ENCODE results near the gene R3HCC1L.

R3HCC1L gene

DNA sequence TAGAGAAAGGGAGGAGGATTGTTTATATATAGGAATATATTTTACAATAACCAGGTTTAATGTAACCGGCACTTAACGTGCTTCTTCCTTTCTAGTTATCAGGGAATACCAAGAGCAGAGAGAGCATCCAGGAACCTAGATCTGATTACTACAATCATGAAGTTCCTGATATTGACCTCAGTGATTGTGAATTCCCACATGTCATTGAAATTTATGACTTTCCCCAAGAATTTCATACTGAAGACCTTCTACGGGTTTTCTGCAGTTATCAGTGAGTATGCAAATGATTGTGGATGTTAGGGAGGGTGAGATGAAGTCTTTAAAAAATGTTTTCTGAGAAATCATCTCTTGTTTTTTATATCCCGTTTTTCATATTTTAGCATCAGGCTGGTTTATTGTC is 97.0 kb downstream of the R3HCC1L start:
- DNase-seq (ENCODE audit: low read depth in 2 of 2): no peak

DNA sequence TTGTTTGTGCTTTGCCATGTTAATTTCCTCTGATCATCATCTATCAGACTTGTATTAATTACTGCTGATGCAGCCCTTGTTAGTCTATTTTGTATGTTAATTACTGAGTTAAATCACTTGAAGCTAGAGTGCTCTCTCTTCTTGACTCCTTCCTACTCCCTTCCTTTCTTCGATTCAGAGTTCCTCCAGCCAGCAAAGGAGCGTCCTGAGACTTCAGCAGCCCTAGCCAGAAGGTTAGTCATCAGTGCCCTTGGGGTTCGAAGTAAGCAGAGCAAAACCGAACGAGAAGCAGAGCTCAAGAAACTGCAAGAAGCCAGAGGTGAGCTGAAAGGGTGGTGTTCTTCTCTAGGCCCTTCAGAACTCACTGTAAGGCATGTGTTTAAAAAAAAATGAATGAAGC is 101.4 kb downstream of the R3HCC1L start:
- no peak for DNase-seq (ENCODE audit: low read depth in 2 of 2)

DNA sequence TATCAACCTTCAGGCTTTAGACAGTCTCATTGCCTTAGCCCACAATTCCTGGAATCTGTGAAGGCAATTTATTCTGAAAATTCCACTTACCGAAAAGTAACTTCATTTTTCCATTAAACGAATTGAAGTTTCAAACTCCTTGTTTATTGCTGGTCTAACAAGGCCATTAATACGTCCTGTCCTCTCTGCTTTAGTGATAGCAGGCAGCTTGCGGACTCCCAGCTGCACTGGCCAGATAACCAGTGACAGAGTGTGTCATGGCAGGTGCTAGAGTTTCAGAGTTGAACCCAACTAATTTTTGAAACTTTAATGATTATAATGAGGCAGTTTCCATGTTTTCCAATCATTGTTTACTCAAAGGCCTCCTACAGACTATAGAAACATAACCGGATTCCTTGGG is 102.4 kb downstream of the R3HCC1L start:
- no peak for DNase-seq (ENCODE audit: low read depth in 2 of 2)

DNA sequence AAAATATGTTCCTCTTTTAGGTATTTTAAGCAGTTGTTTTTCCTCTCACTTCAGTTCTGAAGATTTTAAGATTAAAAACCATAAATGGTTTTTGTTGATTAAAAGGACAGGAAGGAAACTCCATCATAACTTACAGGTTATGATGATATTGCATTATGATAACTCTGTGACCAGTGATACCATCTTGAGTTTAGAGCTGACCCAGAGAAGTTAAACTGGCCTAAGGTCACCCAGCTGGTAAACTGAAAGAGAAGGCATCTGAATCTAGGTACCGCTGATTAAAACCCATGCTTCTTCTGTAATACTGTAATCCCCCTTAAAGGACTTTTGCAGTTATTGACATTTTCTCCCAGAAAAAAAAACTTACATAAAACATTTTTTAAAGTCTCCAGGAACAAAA is 103.9 kb downstream of the R3HCC1L start:
- DNase-seq (ENCODE audit: low read depth in 2 of 2): no peak

DNA sequence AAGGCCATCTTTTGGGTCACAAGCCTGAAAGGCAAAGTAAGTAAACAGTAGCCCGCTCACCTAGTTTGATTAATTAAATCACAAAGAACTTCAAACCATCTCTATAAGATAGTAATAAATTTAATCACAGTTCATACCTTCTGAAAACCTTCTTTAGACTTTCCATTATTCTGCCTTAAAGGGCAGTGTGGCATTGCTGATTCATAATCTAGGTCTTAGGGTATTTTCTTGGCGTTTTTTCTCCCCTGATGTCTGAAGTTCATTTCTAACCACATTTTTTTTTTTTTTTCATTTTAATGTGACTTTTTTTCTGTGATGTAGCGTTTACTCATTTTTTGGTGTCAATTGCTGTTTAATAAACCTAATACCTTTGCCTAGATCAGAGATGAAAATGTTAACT is 106.1 kb downstream of the R3HCC1L start:
- no peak for DNase-seq (ENCODE audit: low read depth in 2 of 2)

DNA sequence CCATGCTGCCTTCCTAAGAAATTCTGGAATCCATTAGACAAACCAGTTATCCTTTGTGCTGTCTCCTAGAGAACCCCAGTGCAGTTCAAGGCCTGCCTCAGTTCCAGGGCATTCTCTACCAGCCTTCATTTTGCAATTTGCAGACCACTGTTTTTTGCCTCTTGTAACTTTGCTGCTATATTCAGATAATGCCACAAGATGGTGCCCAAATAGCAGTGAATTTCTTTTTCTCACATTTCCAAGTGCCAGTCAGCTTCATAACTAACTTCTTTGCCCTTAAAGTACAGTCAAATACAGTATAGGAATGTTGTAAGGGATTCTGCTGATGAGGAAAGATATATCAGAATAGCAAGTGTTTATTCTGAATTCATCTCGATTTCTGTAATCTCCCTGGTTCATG is 108.4 kb downstream of the R3HCC1L start:
- no peak for DNase-seq (ENCODE audit: low read depth in 2 of 2)

DNA sequence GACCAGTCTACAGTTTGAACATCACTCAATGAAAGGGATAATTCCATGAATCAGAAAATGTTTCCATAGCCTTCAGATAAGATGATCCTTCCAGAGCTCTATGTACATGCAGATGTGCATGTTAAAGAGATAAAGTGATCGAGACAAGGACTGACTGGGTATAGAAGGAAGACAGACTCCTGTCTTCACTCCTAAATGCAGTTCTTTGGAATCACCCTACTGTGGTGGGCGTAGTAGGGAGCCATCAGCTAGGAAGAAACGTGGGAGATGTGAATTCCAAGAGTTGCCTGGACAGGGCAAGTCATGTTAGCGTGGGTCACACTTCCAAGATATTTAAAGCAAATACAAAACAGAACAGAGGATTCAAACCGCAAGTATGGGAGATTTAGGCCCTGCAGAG is 109.7 kb downstream of the R3HCC1L start:
- no peak for DNase-seq (ENCODE audit: low read depth in 2 of 2)

DNA sequence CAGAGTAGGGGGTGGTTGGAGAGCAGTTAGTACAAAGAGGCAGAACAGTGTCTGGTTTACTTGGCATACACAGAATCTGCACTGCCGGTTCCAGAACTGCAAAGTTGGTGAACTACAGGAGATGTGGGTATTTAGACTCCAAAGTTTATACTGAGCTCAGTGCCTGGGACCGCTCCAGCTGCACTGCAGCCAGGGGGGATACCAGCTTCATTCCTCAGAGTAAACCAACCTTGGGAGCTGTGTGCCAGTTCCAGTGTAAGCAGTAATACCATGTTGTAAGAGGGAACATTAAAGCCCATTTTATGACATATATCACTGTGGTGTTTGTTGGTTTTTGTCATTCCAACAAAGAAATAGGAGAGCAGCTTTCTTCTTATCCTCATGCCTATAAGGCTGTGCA is 110.1 kb downstream of the R3HCC1L start:
- DNase-seq (ENCODE audit: low read depth in 2 of 2): no peak

DNA sequence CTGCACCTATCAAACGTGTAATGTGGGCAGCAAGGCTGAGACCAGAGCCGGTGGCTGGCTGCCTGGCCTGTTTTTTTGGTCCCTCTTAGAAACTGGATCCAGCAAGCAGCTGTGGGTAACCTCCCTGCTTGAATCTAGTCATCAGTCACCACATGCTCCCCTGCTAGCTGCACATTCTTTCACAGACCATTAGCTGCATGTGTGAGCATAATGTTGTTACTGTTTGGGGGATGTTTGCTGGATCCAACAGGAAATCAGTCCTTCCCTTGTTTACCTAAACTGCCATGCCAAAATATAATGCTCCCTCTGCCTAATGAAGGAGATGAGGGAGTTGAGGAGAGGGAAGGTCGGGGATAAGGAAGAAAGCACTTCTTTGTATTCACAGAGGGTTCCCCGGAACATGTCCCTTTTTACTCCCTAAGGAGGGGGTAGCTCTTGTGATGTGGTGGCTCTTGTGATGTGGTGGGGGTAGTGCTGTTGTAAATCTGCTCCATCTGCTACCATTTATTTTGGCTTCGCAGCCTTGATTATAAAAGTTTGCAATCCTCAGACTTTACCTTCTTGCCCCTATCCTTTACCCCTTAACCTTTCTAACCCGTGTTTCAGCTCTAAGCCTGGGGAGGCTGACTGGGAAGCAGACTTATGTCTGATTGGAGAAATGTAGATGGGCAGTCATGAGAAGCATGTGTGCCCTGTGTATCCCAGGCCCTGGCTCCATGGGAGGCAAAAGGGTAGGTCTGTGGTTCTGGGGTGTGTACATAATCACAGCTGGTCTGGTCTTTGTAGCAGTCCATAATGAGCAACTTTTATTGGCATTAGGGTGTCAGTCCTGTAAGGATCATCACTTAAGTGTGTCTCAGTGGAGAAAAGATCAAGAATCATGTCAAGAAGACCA is 112.7 kb downstream of the R3HCC1L start:
- DNase-seq (ENCODE audit: low read depth in 2 of 2): no peak

DNA sequence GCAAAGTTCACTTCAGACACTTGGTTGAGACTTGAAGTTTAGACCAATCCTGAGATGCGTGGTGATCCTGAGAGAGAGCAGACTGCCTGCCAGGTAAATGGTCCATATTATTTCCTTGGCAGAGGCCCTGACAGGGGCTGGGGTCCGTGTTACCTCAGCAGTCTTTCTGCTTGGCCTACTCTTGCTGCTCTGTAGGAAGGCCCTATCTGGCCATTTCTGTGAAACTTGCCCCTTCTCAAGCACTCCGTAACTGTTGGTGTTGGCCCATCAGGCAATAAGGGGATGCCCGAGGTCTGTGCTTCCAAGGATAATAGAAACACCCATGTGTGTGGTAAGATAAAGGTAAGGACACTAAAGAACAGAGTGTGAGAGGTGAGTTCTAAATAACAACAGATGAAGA is 113.6 kb downstream of the R3HCC1L start:
- no peak for DNase-seq (ENCODE audit: low read depth in 2 of 2)

DNA sequence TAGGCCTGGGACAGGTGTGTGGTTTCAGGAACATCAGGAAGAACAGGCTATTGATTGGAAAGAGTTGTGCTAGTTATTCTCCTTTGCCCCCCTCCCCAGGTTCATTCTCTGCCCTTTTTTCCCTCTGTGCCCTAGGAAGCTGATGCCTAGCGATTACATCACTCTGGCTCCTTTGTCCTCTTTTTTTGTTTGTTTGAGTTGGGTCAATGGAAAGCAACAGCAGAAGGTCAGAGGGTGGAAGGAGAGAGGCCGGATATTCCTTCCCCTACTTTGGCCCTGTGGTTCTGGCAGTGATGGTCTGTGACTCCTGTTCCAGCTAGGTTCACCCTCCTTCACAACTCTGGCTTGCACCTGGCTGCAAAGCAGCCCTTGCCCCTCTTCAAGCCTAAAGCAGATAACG is 114.7 kb downstream of the R3HCC1L start:
- DNase-seq (ENCODE audit: low read depth in 2 of 2): no peak

DNA sequence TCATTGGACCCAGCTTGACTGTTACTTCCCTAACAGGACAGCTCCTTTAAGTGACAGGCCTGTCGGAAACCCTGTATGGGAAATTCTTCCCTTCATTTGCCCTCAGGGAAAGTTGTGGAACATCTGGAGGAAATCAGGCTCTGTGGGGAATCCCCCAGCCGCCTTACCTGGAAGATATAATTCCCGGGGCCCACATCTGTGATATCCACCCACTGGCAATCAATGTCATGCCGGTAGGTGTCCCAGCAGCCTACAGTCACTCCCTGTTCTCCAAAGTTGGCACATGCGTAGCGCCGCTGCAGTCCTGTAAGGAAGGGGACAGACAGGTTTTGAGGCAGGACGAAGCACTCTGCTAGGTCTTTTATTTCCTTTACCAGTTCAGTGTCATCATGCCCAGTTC is 116.9 kb downstream of the R3HCC1L start:
- no peak for DNase-seq (ENCODE audit: low read depth in 2 of 2)

DNA sequence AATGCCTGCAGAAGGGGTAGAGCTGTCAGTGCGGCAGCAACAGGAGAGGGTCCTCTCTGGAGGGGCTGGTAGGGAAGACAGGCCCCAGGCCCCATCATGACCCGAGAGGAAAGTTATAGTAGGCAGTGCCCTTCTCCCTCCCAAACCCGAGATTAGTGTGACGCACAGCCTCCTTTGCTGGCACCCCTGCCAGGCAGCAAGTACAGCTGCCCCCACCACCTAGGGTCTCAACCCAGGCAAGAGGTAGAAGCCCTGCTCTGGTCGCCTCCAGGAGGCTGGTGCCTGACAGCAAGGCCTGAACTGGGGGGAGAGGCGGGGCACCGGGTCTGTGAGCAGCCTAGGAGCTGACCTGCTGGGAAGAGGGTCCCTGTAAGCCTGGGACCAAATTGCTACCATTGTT is 118.0 kb downstream of the R3HCC1L start:
- DNase-seq (ENCODE audit: low read depth in 2 of 2): no peak

DNA sequence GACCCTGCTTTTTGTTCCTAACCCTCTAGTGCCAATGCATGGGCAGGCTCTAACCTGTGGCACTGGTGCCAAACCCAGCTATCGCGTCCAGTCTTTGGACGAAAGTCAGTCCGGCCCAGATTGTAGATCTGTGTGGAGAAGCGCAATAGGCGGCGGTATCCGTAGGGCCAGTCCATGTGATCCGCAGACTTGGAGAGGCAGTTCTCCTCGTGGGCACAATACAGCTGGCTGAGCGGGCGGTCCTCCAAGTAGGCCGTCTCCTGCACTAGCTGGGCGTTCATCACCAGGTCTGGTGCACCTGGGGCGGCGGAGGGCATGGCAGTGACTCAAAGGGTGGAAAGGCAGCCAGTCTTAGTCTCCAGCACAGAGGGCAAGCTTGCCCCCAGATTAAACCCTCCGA is 119.0 kb downstream of the R3HCC1L start:
- DNase-seq (ENCODE audit: low read depth in 2 of 2): no peak

DNA sequence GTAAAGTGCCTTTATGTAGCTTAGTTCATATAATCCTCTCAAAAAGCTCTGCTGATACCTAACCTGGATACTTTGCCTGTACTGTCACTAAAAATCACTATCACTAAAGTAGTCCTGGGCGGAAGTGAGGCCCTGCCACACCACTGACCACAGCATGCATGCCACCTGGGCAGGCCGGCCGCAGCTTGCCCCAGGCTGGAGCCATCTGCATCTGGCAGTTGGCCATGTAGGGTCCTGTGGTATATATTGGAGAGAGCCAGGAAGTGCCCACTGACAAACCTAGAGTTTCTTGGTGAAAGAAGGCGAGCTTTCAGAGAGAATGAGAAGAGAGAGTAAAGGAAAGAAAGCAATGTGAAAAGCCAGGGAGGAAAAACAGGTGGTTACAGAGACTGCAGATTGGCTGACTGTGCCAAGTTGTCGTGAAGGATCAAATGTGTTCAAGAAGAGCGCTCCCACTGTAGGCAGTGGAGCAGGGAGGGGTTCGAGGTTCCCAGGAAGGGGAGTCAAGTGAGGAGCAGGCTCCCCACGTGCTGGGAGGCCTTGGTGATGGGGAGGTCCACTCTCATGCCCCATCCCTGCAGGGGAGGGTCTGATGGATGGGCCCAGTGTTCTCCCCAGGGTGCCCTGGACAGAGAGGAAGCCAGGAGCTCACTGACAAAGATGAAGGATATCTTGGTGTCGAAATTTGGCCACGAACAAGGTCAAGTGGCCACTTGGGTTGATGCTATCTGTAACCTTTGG is 119.9 kb downstream of the R3HCC1L start:
- no peak for DNase-seq (ENCODE audit: low read depth in 2 of 2)

DNA sequence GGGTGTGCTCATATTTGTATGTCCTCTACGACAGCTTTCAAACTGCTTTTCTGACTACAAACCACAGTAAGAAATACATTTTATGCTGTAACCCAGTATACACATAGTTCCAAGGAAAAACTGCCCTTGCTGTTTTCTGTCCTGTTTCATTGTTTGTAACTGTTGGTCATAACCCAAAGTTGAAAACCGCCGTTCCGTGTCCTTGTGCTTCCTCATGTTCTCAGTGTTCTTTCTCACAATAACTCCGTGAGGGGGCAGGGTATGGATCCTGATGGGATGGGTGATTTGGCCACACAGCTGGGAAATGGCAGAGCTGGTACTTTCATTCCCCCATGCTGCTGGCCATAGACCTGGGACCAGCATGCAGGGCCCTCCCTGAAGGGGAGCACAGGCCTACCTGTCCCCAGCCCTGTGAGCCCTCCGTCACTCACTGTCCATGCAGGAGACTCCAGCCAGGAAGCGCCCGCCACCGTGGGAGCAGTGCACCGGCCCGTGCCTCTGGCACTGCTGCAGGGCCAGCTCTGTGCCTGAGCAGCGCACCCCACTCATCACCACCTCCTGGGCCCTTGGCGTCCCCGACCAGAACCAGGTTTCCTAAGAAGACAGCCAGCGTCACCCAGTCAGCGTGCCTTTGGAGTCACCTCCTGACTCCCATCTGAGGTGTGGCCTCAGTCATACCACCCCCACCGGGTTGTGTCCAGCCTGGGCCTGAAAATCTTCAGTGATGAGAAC is 120.9 kb downstream of the R3HCC1L start:
- DNase-seq (ENCODE audit: low read depth in 2 of 2): no peak

DNA sequence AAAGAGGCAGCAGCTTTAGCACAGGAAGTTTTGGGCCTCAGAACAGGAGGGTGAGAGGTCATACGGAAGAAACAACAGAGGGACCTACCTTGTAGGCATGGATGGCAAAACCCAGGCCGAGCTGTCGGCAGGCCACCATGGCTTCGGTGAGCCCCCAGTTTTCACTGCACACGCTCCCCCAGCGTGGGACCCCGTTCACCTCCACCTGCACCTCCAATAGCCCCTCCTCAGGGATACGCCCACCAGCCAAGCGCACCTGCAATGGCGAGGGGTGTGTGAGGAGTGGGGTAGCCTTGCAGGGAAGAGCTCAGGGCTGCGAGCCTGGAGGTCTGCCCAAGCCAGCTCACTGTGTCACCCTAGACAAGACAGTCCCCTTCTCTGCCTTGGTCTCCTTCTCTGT is 122.2 kb downstream of the R3HCC1L start:
- DNase-seq (ENCODE audit: low read depth in 2 of 2): no peak

DNA sequence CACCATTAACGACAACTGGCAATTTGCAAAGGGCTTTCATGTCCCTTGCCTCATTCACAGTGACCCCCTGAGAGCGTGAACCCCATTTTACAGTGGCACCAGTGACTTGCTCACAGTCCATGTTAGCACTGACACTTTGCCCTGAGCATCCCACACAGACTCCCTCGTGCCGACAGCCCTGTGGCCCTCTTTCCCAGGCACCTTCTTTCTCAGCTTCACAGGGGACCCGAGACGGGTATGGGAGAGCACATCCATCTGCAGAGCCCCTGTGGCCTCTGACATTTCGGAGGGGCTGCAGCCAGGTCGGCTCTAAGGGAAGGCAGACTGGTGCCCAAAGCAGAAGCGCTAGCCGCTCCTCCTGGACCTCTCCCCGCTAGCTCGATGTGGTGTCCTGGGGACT is 122.7 kb downstream of the R3HCC1L start:
- no peak for DNase-seq (ENCODE audit: low read depth in 2 of 2)

DNA sequence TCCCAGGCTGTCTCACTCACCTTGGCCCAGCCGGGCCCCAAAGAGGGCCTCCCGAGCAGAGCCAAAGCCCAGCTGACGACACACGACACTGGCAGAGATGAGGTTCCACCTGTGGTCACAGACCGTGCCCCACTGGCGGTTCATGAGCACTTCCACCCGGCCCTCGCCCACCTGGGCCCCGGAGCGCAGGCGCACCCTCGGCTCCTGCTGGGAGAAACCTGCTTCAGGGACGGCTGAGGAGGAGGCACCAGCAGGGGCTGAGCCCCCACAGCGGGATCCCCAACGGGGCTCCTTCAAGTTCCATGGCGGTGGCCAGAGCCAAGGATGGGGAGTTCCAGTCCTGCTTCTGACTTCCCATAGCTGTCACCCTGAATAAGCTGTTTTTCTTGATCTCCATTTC is 123.5 kb downstream of the R3HCC1L start:
- DNase-seq (ENCODE audit: low read depth in 2 of 2): no peak

DNA sequence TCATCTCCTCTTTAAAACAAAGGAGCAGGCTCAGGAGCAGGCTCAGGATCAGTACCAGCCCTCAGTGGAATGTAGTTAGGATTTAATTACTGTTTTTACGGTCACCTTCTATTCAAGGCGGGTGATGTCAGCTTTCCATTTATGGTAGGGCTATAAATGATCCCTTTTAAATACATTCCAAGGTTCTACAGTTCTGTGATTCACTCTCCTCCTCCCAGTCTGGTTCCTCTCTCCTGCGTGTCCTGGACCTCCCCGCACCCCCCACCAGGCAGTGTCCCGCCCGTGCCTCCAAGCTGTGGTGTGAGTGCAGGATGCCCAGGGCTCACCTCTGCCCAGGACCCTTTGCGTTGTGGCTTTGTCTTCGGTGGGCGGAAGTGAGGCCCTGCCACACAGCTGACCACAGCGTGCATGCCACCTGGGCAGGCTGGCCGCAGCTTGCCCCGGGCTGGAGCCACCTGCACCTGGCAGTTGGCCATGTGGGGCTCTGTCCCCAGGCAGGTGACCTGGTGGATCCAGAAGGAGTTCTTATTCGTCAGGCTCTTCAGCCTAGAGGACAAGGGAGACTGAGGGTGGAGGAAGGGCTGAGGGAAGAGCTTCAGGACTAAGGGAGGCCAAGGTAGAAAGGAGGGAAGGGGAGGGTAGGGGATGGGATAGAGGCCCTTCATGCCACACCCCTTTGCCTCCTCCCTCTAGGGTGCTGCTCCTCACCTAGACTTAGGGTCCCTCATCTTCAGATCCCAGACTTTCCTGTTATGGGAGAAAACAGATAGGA is 124.4 kb downstream of the R3HCC1L start:
- DNase-seq (ENCODE audit: low read depth in 2 of 2): no peak

DNA sequence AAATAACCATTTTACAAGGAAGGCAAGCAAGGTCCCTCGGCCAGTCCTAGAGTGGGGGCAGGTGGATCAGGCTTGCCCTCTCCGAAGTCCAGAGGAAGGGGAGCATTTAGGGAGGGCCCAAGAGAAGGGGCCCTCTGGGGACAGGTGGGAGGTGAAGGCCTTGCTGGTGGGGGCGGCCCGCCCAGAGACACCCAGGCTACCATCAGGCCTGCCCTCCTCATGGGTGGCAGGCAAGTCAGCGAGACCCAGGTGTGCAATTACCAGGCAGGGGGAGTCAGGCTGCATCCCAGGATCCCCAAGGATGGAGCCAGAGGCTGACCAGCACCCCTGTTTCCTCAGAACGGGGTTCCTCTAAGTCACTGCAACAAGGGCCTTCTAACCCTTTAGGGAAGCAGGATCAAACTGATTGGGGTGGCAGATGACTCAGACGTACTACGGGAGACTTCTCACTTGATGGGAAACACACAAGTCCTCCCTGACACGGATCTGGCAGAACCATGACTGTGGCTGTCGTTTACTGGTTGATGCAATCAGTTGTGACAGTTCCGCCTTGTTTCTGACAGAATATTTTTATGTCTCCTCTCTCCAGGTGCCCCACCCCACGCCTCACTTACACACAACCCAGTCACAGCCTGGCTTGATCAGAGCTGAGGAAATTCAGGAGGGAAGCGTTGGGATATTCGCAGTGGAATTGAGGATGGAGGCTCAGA is 125.3 kb downstream of the R3HCC1L start:
- DNase-seq (ENCODE audit: low read depth in 2 of 2): no peak

All from stimulated activated CD4-positive, alpha-beta T cell treated with anti-CD3 and anti-CD28 coated beads, Interleukin-1b, Interleukin-23, amount 100 ng/mL, for 1 hour (primary cell).